GM12878 (cell line): ENCODE results near the gene KLK6. TPM values are rescaled to one million over a fixed set of nuclear protein-coding genes. Genes with fewer than 3 reads are reported as not detected.

Experiments
- ATAC-seq: fragments of 200-7000 bp; cut with Tn5 transposase; 3 replicates; pipeline ENCODE4 v1.9.1; 2020; ENCODE audit warnings: mild to moderate bottlenecking, moderate library complexity
- BruUV-seq: library from RNA; stranded (reverse); fragments of 400-500 nt; replicated peaks from 2 replicates; lab custom pipeline; 2021; lab: Mats Ljungman, UMichigan
- CTCF ChIA-PET: fragments of 300-600 bp; sonication (Branson Sonifier 250); formaldehyde crosslinking; extraction: SDS; loops from one replicate; lab custom pipeline; 2021; ENCODE audit warnings: inconsistent platforms; lab: Yijun Ruan, JAX
- POLR2A ChIA-PET: fragments of 350-600 bp; formaldehyde crosslinking; extraction: SDS; loops from one replicate; lab custom pipeline; 2021; ENCODE audit warnings: inconsistent platforms; lab: Charles Lee
- RAD21 ChIA-PET: fragments of 300-600 bp; sonication (Branson Sonifier 250); formaldehyde crosslinking; loops from one replicate; lab custom pipeline; 2023; ENCODE audit warnings: antibody characterized with exemption; ENCODE audit not compliant: unreplicated experiment; lab: Charles Lee
- SMC1A ChIA-PET: fragments of 300-600 bp; sonication (Branson Sonifier 250); formaldehyde crosslinking; loops from one replicate; lab custom pipeline; 2023; ENCODE audit not compliant: unreplicated experiment, uncharacterized antibody; lab: Charles Lee
- DNase-seq: peaks from one replicate; pipeline ENCODE4 v3.0.0-alpha.2; 2011; ENCODE audit warnings: low read depth, low spot score
- FAIRE-seq: peaks from 3 replicates; lab custom pipeline; 2011; peaks lifted over from hg19 to GRCh38; lab: Jason Lieb, UNC
- H2AFZ ChIP-seq: 2 replicates; pipeline ENCODE4 v1.6.0; 2011; ENCODE audit warnings: low read depth, low read length, control low read depth; ENCODE audit not compliant: control insufficient read depth
- H3K27ac ChIP-seq: 2 replicates; pipeline ENCODE4 v1.5.1; 2011; ENCODE audit warnings: control low read depth; ENCODE audit not compliant: control insufficient read depth, insufficient read depth
- H3K27me3 ChIP-seq, 2 experiments: replicated peaks in 1 of 2; 2 replicates each; pipeline versions ENCODE4 v1.6.0 to v1.6.1; 2011; ENCODE audit warnings: low read length in 1 of 2; ENCODE audit not compliant: control insufficient read depth in 2 of 2, insufficient read depth in 2 of 2
- H3K36me3 ChIP-seq, 2 experiments: 2 replicates each; pipeline ENCODE4 v1.5.1; 2011; ENCODE audit warnings: low read length in 1 of 2; ENCODE audit not compliant: control insufficient read depth in 2 of 2, insufficient read depth in 2 of 2
- H3K4me1 ChIP-seq: 2 replicates; pipeline ENCODE4 v1.6.1; 2011; ENCODE audit warnings: mild to moderate bottlenecking, low read length, moderate library complexity, mixed read lengths; ENCODE audit not compliant: control insufficient read depth, insufficient read depth
- H3K4me2 ChIP-seq: 2 replicates; pipeline ENCODE4 v1.6.0; 2011; ENCODE audit warnings: control low read depth; ENCODE audit not compliant: control insufficient read depth, insufficient read depth
- H3K4me3 ChIP-seq: fragments of 200-600 bp; sonication (generic); 2 replicates; pipeline ENCODE4 v1.5.1; 2016
- H3K79me2 ChIP-seq: 2 replicates; pipeline ENCODE4 v1.6.0; 2011; ENCODE audit warnings: low read length; ENCODE audit not compliant: control insufficient read depth, insufficient read depth
- H3K9ac ChIP-seq: 2 replicates; pipeline ENCODE4 v1.8.0; 2011; ENCODE audit warnings: low read length, control low read depth, mixed read lengths; ENCODE audit not compliant: control insufficient read depth, insufficient read depth
- H3K9me3 ChIP-seq: replicated peaks from 3 replicates; pipeline ENCODE4 v1.5.1; 2011; ENCODE audit warnings: mild to moderate bottlenecking, low read length; ENCODE audit not compliant: control insufficient read depth, insufficient read depth
- H4K20me1 ChIP-seq: 2 replicates; pipeline ENCODE4 v1.6.0; 2011; ENCODE audit not compliant: control insufficient read depth, insufficient read depth
- BACH1 ChIP-seq: fragments of 450-650 bp; IDR thresholded peaks from 2 replicates; pipeline ENCODE4 v1.6.1; 2017; ENCODE audit warnings: mild to moderate bottlenecking, borderline replicate concordance
- CBX3 ChIP-seq: fragments of 200-600 bp; sonication (generic); IDR thresholded peaks from 2 replicates; pipeline ENCODE4 v1.6.1; 2016; ENCODE audit warnings: low read depth, borderline replicate concordance
- HCFC1 ChIP-seq: fragments of 150-350 bp; IDR thresholded peaks from 2 replicates; pipeline ENCODE4 v1.6.1; 2014; ENCODE audit warnings: low read length
- RCOR1 ChIP-seq: conservative IDR thresholded peaks from 2 replicates; pipeline ENCODE4 v1.6.1; 2012; ENCODE audit warnings: low read depth, low read length, improper control_type of control experiment
- SIN3A ChIP-seq: IDR thresholded peaks from 2 replicates; pipeline ENCODE4 v1.6.1; 2012; ENCODE audit warnings: low read depth, low read length, improper control_type of control experiment
- SIX5 ChIP-seq: IDR thresholded peaks from 2 replicates; pipeline ENCODE4 v1.6.1; 2011; ENCODE audit warnings: mild to moderate bottlenecking, low read depth, low read length, moderate library complexity; ENCODE audit not compliant: severe bottlenecking
- SPI1 ChIP-seq: IDR thresholded peaks from 2 replicates; pipeline ENCODE4 v1.6.1; 2011; ENCODE audit warnings: low read depth, mild to moderate bottlenecking, low read length, moderate library complexity, borderline replicate concordance; ENCODE audit not compliant: insufficient read depth
- SUZ12 ChIP-seq: fragments of 200-600 bp; sonication (generic); IDR thresholded peaks from one replicate; pipeline ENCODE4 v1.6.1; 2018; ENCODE audit warnings: antibody characterized with exemption, mild to moderate bottlenecking; ENCODE audit not compliant: unreplicated experiment
- TBL1XR1 ChIP-seq: IDR thresholded peaks from 2 replicates; pipeline ENCODE4 v1.6.1; 2012; ENCODE audit warnings: low read depth, low read length, improper control_type of control experiment
- ZBED1 ChIP-seq: IDR thresholded peaks from 2 replicates; pipeline ENCODE4 v1.6.1; 2016; ENCODE audit warnings: borderline replicate concordance
- ZNF622 ChIP-seq: fragments of 450-650 bp; IDR thresholded peaks from 2 replicates; pipeline ENCODE4 v1.6.1; 2017; ENCODE audit warnings: mild to moderate bottlenecking, inconsistent platforms
- WGBS: methylation state at CpG from one replicate; pipeline ENCODE4 v1.1.6; 2016; ENCODE audit warnings: low lambda C conversion rate; ENCODE audit not compliant: insufficient replicate concordance, insufficient coverage; ENCODE audit errors: missing lambda C conversion rate; 5-methylcytosine and 5-hydroxymethylcytosine counted together
- in situ Hi-C: fragments of 300-500 bp; cut with MboI; formaldehyde crosslinking; loops from 9 replicates; pipeline ENCODE4 v1.14.3; 2018; ENCODE audit warnings: mixed read lengths
- intact Hi-C: fragments of 100-400 bp; cut with micrococcal nuclease; formaldehyde crosslinking; loops from one replicate; pipeline ENCODE4 v1.14.2; 2022; ENCODE audit not compliant: unreplicated experiment
- polyA plus RNA-seq, 11 experiments: library from polyadenylated mRNA; depleted of rRNA in 4 of 11; unstranded in 6 of 11; stranded (reverse) in 5 of 11; fragments of >200 nt; fragmentation: Nextera tagmentation in 4 of 11; fragmentation: Illumina TruSeq in 1 of 11; extraction: Ambion mirVana in 4 of 11; extraction: Trizol in 1 of 11; gene quantifications; 1 replicate in 1 of 11; 2 replicates in 10 of 11; pipeline versions ENCODE4 v1.2.1 to v1.2.3, GENCODE V29; 2011 to 2016; ENCODE audit warnings: inconsistent platforms in 2 of 11, missing spikeins in 2 of 11, low read depth in 1 of 11
- total RNA-seq, 4 experiments: library from RNA; depleted of rRNA in 3 of 4; stranded (reverse); fragments of >200 nt in 3 of 4; fragmentation: Illumina TruSeq in 1 of 4; extraction: Trizol in 1 of 4; gene quantifications; 2 replicates each; pipeline versions ENCODE4 v1.2.1 to v1.2.3, GENCODE V29; 2013 to 2021
- TF ChIP-seq, protein P1 (sequence below): fragments of 450-650 bp; IDR thresholded peaks from 2 replicates; pipeline ENCODE4 v1.6.1; 2016; ENCODE audit warnings: mild to moderate bottlenecking
- TF ChIP-seq, protein P2 (sequence below): fragments of 450-650 bp; IDR thresholded peaks from 2 replicates; pipeline ENCODE4 v1.6.1; 2018; ENCODE audit warnings: mild to moderate bottlenecking, low read depth, moderate library complexity; ENCODE audit not compliant: partially characterized antibody
- TF ChIP-seq, protein P3 (sequence below): IDR thresholded peaks from 2 replicates; pipeline ENCODE4 v1.6.1; 2012; ENCODE audit warnings: low read length, inconsistent platforms
- TF ChIP-seq, protein P4 (sequence below): fragments of 450-650 bp; IDR thresholded peaks from 2 replicates; pipeline ENCODE4 v1.6.1; 2017; ENCODE audit warnings: mild to moderate bottlenecking

Gene KLK6
- total and polyA plus RNA-seq, 10 of the 15 experiments (the other 5 are each of a cell fraction or from before 2014, with no cell fraction given): not detected

DNA sequence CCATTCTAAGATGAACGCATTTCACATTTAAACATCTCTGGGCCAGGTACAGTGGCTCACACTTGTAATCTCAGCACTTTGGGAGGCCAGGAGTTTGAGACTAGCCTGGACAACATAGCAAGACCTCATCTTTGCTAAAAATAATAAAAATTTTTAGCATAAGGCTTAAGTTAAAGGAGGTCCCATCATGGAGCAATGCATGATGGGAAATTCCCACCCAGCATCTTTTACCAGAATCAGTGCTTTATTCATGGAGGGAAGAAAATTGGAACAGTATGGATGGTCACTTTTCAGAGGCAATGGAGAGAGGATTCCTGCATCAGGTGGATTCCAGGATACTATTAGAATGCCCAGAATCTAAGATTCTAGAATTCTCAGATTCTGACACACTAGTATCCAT, 35.9 kb upstream of the KLK6 start (continued):
- TF ChIP-seq CBX3 (no peak), SPI1 (no peak), ZNF622 (no peak), ZBED1 (no peak), SUZ12 (no peak), BACH1 (no peak)
- TF ChIP-seq, protein P1, sequence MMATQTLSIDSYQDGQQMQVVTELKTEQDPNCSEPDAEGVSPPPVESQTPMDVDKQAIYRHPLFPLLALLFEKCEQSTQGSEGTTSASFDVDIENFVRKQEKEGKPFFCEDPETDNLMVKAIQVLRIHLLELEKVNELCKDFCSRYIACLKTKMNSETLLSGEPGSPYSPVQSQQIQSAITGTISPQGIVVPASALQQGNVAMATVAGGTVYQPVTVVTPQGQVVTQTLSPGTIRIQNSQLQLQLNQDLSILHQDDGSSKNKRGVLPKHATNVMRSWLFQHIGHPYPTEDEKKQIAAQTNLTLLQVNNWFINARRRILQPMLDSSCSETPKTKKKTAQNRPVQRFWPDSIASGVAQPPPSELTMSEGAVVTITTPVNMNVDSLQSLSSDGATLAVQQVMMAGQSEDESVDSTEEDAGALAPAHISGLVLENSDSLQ: no peak

DNA sequence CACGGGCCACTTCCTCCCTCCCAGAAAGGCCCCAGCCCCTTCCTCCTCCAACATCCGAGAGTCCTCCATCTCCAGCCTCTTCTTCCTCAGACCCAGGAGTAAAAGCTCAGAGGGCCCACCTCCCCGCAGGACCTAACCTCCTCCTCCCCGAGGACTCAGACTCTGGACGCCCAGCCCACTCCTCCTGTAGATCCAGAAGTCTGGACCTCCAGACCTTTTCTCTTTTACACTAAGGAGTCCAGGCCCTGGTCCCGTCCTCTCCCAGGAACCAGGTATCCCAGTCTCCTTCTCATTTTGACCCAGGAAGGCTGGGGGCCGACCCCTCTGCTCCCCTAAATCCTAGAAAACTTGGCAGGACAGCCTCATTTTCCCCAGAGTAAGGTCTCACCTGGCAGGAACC, 33.9 kb upstream of the KLK6 start:
- DNase-seq (no peak), ATAC-seq (no peak), FAIRE-seq (no peak)
- Histone ChIP-seq H3K79me2 (no peaks in the 10 kb centered on the region), H3K27ac (no peak overlapping the region), H3K9me3 (no peaks in the 10 kb centered on the region), H3K27me3 (no peaks in the 10 kb centered on the region), H2AFZ (no peak overlapping the region), H3K4me1 (no peaks in the 10 kb centered on the region), H3K4me2 (no peak overlapping the region), H3K4me3 (no peak overlapping the region), H3K36me3 (no peaks in the 10 kb centered on the region), H4K20me1 (no peaks in the 10 kb centered on the region), H3K9ac (no peak overlapping the region)
- POLR2A ChIA-PET: no interaction called here
- 32% methylated on average over 7 of the region's 7 CpGs for WGBS
- in situ Hi-C loops: no loop called here
- SMC1A ChIA-PET: no interaction called here
- intact Hi-C loops: no loop called here
- RAD21 ChIA-PET: no interaction called here
- CTCF ChIA-PET: no interaction called here
- no TSS peak for BruUV-seq
- TF ChIP-seq, protein P2, sequence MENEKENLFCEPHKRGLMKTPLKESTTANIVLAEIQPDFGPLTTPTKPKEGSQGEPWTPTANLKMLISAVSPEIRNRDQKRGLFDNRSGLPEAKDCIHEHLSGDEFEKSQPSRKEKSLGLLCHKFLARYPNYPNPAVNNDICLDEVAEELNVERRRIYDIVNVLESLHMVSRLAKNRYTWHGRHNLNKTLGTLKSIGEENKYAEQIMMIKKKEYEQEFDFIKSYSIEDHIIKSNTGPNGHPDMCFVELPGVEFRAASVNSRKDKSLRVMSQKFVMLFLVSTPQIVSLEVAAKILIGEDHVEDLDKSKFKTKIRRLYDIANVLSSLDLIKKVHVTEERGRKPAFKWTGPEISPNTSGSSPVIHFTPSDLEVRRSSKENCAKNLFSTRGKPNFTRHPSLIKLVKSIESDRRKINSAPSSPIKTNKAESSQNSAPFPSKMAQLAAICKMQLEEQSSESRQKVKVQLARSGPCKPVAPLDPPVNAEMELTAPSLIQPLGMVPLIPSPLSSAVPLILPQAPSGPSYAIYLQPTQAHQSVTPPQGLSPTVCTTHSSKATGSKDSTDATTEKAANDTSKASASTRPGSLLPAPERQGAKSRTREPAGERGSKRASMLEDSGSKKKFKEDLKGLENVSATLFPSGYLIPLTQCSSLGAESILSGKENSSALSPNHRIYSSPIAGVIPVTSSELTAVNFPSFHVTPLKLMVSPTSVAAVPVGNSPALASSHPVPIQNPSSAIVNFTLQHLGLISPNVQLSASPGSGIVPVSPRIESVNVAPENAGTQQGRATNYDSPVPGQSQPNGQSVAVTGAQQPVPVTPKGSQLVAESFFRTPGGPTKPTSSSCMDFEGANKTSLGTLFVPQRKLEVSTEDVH: no peak
- TF ChIP-seq, protein P3, sequence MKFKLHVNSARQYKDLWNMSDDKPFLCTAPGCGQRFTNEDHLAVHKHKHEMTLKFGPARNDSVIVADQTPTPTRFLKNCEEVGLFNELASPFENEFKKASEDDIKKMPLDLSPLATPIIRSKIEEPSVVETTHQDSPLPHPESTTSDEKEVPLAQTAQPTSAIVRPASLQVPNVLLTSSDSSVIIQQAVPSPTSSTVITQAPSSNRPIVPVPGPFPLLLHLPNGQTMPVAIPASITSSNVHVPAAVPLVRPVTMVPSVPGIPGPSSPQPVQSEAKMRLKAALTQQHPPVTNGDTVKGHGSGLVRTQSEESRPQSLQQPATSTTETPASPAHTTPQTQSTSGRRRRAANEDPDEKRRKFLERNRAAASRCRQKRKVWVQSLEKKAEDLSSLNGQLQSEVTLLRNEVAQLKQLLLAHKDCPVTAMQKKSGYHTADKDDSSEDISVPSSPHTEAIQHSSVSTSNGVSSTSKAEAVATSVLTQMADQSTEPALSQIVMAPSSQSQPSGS: no peak
- TF ChIP-seq TBL1XR1: no peak
- no peak for TF ChIP-seq SIX5
- TF ChIP-seq HCFC1: no peak
- no peak for TF ChIP-seq RCOR1
- TF ChIP-seq, protein P4, sequence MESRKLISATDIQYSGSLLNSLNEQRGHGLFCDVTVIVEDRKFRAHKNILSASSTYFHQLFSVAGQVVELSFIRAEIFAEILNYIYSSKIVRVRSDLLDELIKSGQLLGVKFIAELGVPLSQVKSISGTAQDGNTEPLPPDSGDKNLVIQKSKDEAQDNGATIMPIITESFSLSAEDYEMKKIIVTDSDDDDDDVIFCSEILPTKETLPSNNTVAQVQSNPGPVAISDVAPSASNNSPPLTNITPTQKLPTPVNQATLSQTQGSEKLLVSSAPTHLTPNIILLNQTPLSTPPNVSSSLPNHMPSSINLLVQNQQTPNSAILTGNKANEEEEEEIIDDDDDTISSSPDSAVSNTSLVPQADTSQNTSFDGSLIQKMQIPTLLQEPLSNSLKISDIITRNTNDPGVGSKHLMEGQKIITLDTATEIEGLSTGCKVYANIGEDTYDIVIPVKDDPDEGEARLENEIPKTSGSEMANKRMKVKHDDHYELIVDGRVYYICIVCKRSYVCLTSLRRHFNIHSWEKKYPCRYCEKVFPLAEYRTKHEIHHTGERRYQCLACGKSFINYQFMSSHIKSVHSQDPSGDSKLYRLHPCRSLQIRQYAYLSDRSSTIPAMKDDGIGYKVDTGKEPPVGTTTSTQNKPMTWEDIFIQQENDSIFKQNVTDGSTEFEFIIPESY: no peak
- no peak for TF ChIP-seq SIN3A
